Natural killer cell (primary cell): Measurements from ENCODE around the gene ANKRD44. TPM values are rescaled to one million over a fixed set of nuclear protein-coding genes. Genes with fewer than 3 reads are reported as not detected.
A peak's percentile ranks its signal among the peaks of the same experiment; 100 is the strongest.

Source experiments
- ATAC-seq, 3 donors: fragments of 150-1000 bp in 2 of 3; fragments of 200-7000 bp in 1 of 3; cut with Tn5 transposase; 1 replicate in 1 of 3; 2 replicates in 2 of 3; pipeline ENCODE4 v1.10.0; 2021; ENCODE audit warnings: mild to moderate bottlenecking in 2 of 3, moderate library complexity in 2 of 3
- DNase-seq, 2 donors: peaks; one replicate each; pipeline versions ENCODE4 v3.0.0 to v3.0.0-alpha.2; 2013 to 2021; ENCODE audit warnings: mixed read lengths in 1 of 2
- H3K27ac ChIP-seq: one replicate; pipeline ENCODE4 v1.5.1; 2013; ENCODE audit warnings: mild to moderate bottlenecking, low read length
- H3K27me3 ChIP-seq: one replicate; pipeline ENCODE4 v1.6.1; 2013; ENCODE audit warnings: low read length; ENCODE audit not compliant: control insufficient read depth, insufficient read depth
- H3K36me3 ChIP-seq: one replicate; pipeline ENCODE4 v1.6.1; 2013; ENCODE audit warnings: low read length; ENCODE audit not compliant: control insufficient read depth, insufficient read depth
- H3K4me1 ChIP-seq: one replicate; pipeline ENCODE4 v1.6.1; 2013; ENCODE audit warnings: low read length; ENCODE audit not compliant: control insufficient read depth, insufficient read depth
- H3K4me3 ChIP-seq: one replicate; pipeline ENCODE4 v1.5.1; 2013; ENCODE audit warnings: low read length
- H3K9me3 ChIP-seq: one replicate; pipeline ENCODE4 v1.6.1; 2013; ENCODE audit warnings: low read length; ENCODE audit not compliant: control insufficient read depth, insufficient read depth
- H3K27ac Mint-ChIP-seq, 2 donors: one replicate each; pipeline ENCODE4 v1.8.0; 2022; ENCODE audit warnings: mild to moderate bottlenecking in 2 of 2, mixed read lengths in 2 of 2, moderate library complexity in 1 of 2
- H3K27me3 Mint-ChIP-seq, 2 donors: one replicate each; pipeline ENCODE4 v1.8.0; 2022; ENCODE audit warnings: low read depth in 2 of 2, mixed read lengths in 2 of 2
- H3K36me3 Mint-ChIP-seq: one replicate; pipeline ENCODE4 v1.8.0; 2022; ENCODE audit warnings: mixed read lengths
- H3K4me1 Mint-ChIP-seq, 2 donors: one replicate each; pipeline ENCODE4 v1.8.0; 2022; ENCODE audit warnings: mixed read lengths in 2 of 2
- H3K4me3 Mint-ChIP-seq: one replicate; pipeline ENCODE4 v1.8.0; 2022; ENCODE audit warnings: mild to moderate bottlenecking, moderate library complexity, mixed read lengths
- H3K9me3 Mint-ChIP-seq, 2 donors: one replicate each; pipeline ENCODE4 v1.8.0; 2022; ENCODE audit warnings: mixed read lengths in 2 of 2
- CTCF ChIP-seq: fragments of 200-600 bp; IDR thresholded peaks from one replicate; pipeline ENCODE4 v1.8.0; 2022; ENCODE audit warnings: antibody characterized with exemption
- WGBS: methylation state at CpG from one replicate; pipeline ENCODE4 v1.1.7; 2013; ENCODE audit warnings: missing lambda C conversion rate; ENCODE audit not compliant: insufficient coverage; 5-methylcytosine and 5-hydroxymethylcytosine counted together
- intact Hi-C: fragments of 100-400 bp; cut with micrococcal nuclease; formaldehyde crosslinking; loops from one replicate; pipeline ENCODE4 v1.14.2; 2022
- total RNA-seq, 4 donors: library from RNA; stranded (reverse); fragments of 120-200 nt in 1 of 4; gene quantifications; one replicate each; pipeline versions ENCODE4 v1.2.3 to v1.2.4, GENCODE V29; 2013 to 2022

Gene ANKRD44
- total RNA-seq, 3 donors from 2014 or later (not counting 1 experiment from before 2014, with no cell fraction given): 252 to 376 (median 311) TPM

- Histone ChIP-seq H3K36me3 (peaks cover 3% of the 10 kb centered on the region), H3K4me3 (no peak overlapping the region), H3K27me3 (no peaks in the 10 kb centered on the region), H3K27ac (peak overlapping the region; percentile 7), H3K4me1 (peaks cover 48% of the 10 kb centered on the region), H3K9me3 (no peaks in the 10 kb centered on the region)
- Mint-ChIP-seq H3K27me3 (no peaks in the 10 kb centered on the region), H3K9me3 (no peaks in the 10 kb centered on the region), H3K4me3 (no peak overlapping the region), H3K4me1 (peaks cover 72 to 79% of the 10 kb centered on the region in 2 donors), H3K36me3 (no peaks in the 10 kb centered on the region), H3K27ac (peak overlapping the region; percentile 96 to 99)
- DNase-seq (no peak), ATAC-seq (no peak)
- no peak for TF ChIP-seq CTCF
- 100% methylated on average over 2 of the region's 2 CpGs for WGBS
- intact Hi-C loops: no loop called here
Measured at GRCh38 chr2:197250084-197250397, 60.5 kb downstream of the ANKRD44 start.

GRCh38 chr2:197249381-197250083 is 61.0 kb downstream of the ANKRD44 start:
- no peaks in the 10 kb centered on the region for H3K27me3 ChIP-seq
- no CpG with 5 or more reads among the region's 3 CpGs for whole genome bisulfite sequencing
- Mint-ChIP-seq H3K36me3 (no peaks in the 10 kb centered on the region), H3K27ac (peak overlapping the region; percentile 96 to 99), H3K27me3 (no peaks in the 10 kb centered on the region), H3K4me3 (peak overlapping the region; percentile 79), H3K9me3 (no peaks in the 10 kb centered on the region), H3K4me1 (peaks cover 70 to 78% of the 10 kb centered on the region in 2 donors)
- TF ChIP-seq CTCF: no peak
- no peak for ATAC-seq
- H3K4me1 ChIP-seq: peaks cover 47% of the 10 kb centered on the region
- H3K27ac ChIP-seq: peak overlapping the region; percentile 45
- intact Hi-C loops: no loop called here
- H3K36me3 ChIP-seq: peaks cover 3% of the 10 kb centered on the region
- H3K9me3 ChIP-seq: no peaks in the 10 kb centered on the region
- no peak overlapping the region for H3K4me3 ChIP-seq
- DNase-seq: no peak

- H3K4me3 ChIP-seq: no peak overlapping the region
- no peaks in the 10 kb centered on the region for H3K9me3 Mint-ChIP-seq
- H3K36me3 ChIP-seq: peaks cover 4% of the 10 kb centered on the region
- H3K27ac ChIP-seq: peak overlapping the region; percentile 45
- H3K27ac Mint-ChIP-seq: peak overlapping the region; percentile 96 to 99
- 0% methylated on average over 2 of the region's 3 CpGs for WGBS
- H3K9me3 ChIP-seq: no peaks in the 10 kb centered on the region
- no peak for TF ChIP-seq CTCF
- no peaks in the 10 kb centered on the region for H3K36me3 Mint-ChIP-seq
- DNase-seq: peak in 1 of 2 donors; percentile 65
- peaks cover 72 to 79% of the 10 kb centered on the region in 2 donors for H3K4me1 Mint-ChIP-seq
- peak overlapping the region; percentile 79 for H3K4me3 Mint-ChIP-seq
- H3K27me3 Mint-ChIP-seq: no peaks in the 10 kb centered on the region
- peak; percentile 52 to 78 (median 73) for ATAC-seq
- intact Hi-C loops: no loop called here
- no peaks in the 10 kb centered on the region for H3K27me3 ChIP-seq
- peaks cover 38% of the 10 kb centered on the region for H3K4me1 ChIP-seq
Measured at GRCh38 chr2:197248623-197249022, 62.0 kb downstream of the ANKRD44 start.

- peaks cover 73 to 79% of the 10 kb centered on the region in 2 donors for H3K4me1 Mint-ChIP-seq
- WGBS: 93% methylated on average over 4 of the region's 4 CpGs
- Histone ChIP-seq H3K27me3 (no peaks in the 10 kb centered on the region), H3K27ac (peak overlapping the region; percentile 17), H3K4me1 (peaks cover 41% of the 10 kb centered on the region), H3K4me3 (no peak overlapping the region), H3K9me3 (no peaks in the 10 kb centered on the region), H3K36me3 (peaks cover 4% of the 10 kb centered on the region)
- DNase-seq: no peak
- no peaks in the 10 kb centered on the region for H3K9me3 Mint-ChIP-seq
- no peaks in the 10 kb centered on the region for H3K36me3 Mint-ChIP-seq
- intact Hi-C loops: no loop called here
- no peaks in the 10 kb centered on the region for H3K27me3 Mint-ChIP-seq
- no peak overlapping the region for H3K4me3 Mint-ChIP-seq
- no peak for TF ChIP-seq CTCF
- peak overlapping the region; percentile 96 to 99 for H3K27ac Mint-ChIP-seq
- no peak for ATAC-seq
Measured at GRCh38 chr2:197248001-197248401, 62.6 kb downstream of the ANKRD44 start.
